ENCODE results near the gene NSL1.

GRCh38 chr1:212712451-212713303 is 78.9 kb downstream of the NSL1 start:
- TF ChIP-seq POLR2AphosphoS5 (IDR thresholded peaks at IDR 0.05) = no peak
- TF ChIP-seq CTCF (IDR thresholded peaks at IDR 0.05) = no peak
- no peak for TF ChIP-seq POLR2A (IDR thresholded peaks at IDR 0.05)

Data from suprapubic skin (tissue), 4 donors.